ENCODE data around the gene CERS6.
"Not testable (repeated sequence)": the region's sequence is repeated elsewhere in the genome, so short reads cannot be mapped to it uniquely, and the experiment has no call there.

The CERS6 gene

GRCh38 chr2:168501466-168502065 lies 45.5 kb downstream of the CERS6 start:
- DNase-seq (ENCODE audit: low spot score), result no peak

- DNase-seq (ENCODE audit: low spot score), result not testable (repeated sequence)
These were observed 46.8 kb downstream of the CERS6 start for GRCh38 chr2:168502852-168503251.

- no peak for DNase-seq (ENCODE audit: low spot score)
These were observed 47.8 kb downstream of the CERS6 start for GRCh38 chr2:168503901-168504300.

DNA sequence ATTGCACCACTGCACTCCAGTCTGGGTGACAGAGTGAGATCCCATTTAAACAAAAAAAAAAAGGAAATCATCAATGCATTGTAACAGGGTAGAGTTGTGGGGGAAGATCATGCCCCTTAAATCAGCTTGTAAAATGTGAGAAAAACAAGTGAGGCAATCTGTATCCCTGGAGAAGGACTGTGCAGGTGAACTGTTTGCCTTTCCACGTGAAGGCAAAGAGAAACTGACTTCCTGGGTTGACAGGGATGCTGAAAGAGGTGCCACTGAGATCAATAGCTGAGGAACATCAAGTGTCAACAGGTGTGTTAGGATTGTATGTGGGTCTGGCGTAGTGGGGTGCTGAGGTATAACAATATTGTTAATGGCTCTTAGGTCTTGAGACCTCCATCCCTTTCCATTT lies 48.3 kb downstream of the CERS6 start:
- no peak for DNase-seq (ENCODE audit: low spot score)

DNA sequence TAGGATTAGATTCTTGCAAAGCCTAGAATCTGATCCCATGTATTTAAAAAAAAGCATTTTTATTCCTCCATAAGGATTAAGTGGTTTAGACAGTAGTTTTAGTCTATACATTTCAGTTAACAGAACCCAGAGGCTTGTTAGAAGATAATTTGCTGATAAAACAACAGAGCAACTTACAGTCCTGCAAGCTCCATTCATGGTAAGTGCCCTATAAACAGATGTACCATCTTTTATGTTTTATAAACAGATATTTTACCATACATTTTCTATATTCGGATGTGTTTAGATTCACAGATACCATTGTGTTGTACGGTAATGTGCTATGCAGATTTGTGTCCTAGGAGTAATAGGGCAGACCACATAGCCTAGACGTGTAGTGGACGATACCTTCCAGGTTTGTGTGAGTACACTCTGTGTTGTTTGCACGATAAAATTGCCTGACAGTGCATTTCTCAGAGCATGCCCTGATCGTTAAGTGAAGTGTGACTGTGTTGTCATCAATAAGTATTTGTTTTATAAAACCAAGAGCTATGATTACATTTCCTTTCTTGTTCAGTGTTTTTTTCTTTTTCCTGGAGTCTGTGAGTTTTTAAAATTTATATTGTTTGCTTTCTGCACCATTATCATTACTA lies 54.2 kb downstream of the CERS6 start:
- no peak for DNase-seq (ENCODE audit: low spot score)

GRCh38 chr2:168514692-168515091 lies 58.6 kb downstream of the CERS6 start:
- no peak for DNase-seq (ENCODE audit: low spot score)

DNA sequence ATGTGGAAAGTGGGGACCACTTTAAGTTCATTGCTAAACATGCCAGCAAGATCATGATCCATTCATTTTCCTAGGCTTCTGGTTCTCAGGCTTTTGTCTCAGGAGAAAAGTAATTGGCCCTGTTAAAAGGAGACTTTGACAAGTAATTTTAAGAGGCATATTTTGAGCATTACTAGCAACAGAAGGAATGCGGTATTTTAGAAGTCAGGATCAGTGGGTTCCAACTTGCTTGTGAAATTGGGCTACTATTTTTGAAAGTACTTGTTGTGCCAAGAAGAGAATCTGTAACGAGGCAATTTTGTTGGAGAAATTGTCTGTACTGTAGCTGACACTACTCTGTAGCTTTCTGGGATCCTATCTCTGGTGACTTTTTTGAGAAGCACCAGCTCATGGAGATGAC lies 59.4 kb downstream of the CERS6 start:
- DNase-seq (ENCODE audit: low spot score), result peak; percentile 33

GRCh38 chr2:168517816-168518215 lies 61.7 kb downstream of the CERS6 start:
- DNase-seq (ENCODE audit: low spot score), result no peak

DNA sequence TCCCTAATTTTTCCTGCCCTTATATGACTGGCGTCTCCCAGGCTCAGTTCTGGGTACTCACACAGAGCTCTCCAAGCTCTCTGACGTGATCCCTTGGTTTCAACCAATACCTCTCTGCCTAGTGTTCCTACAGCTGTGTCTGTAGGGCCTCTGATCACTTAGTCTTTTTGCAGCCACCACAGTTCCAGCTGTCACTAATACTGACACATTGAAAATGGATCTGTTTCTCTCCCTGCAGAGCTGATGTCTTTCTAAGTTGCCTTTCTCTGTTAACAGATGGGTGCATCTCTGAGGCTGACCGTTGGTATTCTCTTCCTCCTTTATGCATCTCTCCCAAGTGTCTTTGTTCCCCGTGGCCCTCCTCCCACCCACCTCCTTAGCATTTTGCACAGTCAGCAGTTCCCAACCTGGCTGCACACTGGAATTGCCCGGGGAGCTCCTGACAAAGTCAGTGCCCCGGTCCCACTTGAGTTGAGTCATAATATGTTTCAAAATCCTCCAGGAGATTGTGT lies 62.5 kb downstream of the CERS6 start:
- no peak for DNase-seq (ENCODE audit: low spot score)

DNA sequence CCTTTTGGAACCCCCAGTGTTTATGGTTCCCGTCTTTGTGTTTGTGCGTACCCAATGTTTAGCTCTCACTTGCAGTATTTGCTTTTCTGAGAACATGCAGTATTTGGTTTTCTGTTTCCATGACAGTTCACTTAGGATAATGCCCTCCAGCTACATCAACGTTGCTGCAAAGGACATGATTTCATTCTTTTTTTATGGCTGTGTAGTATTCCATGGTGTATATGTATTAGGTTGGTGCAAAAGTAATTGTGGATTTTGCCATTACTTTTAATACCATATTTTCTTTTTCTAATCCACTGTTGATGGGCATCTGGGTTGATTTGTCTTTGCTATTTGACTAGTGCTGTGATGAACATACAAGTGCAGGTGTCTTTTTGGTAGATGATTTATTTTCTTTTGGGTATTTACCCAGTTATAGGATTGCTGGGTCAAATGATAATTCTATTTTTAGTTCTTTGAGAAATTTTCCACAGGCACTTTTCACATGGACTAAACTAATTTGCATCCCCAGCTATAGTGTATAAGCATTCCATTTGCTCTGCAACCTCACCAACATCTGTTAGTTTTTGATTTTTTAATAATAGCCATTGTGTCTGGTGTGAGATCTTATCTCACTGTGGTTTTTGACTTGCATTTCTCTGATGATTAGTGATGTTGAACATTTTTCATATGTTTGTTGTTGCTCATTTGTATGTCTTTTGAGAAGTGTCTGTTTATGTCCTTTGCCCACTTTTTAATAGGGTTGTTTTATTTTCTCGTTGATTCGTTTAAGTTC lies 63.6 kb downstream of the CERS6 start:
- DNase-seq (ENCODE audit: low spot score), result no peak

DNA sequence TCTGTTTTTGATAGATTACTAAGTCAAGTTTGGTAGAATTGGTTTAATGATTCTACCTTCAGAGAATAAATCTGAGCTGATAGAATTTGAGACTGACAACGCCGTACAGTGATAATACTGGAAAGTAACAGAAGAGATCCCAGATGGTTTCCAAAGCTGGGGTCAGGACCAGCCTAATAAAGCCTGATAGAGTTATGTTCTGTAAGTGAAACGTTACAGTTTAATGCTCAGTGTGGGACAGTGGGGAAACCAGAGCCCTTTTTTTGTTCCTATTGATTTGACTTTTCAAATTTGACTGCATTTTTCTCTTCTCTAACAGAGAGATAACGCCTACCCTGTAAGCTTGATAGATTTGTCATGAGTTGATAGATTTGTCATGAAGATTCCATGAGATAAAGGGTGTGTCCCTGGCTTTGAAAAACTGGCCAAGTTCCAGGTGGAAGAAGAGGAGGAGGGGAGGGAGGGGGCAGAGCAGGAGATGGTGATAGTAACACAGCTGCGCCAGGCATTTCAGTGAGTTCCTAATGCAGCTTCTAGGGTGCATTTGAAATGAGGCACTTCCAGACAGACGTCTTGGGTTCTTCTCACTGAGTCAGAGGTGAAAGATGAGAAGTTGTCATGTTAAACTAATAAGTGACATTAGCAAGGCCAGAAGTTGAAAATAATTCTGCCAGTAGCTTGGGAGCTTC lies 65.1 kb downstream of the CERS6 start:
- no peak for DNase-seq (ENCODE audit: low spot score)

- DNase-seq (ENCODE audit: low spot score), result no peak
These were observed 66.4 kb downstream of the CERS6 start for GRCh38 chr2:168522446-168522845.

DNA sequence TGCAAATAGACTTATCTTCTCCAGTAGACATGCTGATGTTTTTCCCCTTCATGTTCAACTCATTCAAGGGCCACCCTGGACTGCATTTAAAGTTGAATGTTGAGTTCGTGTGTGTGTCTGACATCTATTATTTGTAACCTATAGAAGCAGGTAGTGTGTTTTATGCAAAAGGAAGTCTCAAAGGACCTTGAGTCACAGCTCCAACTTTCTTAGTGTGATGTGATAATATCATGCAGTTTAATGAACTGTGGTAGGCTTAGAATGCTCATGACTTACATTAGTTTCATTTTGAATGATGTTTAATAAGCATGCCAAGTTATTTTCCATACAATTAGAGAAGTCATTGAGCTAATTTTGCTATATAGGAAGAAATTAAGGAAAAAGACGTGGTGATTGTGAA lies 67.9 kb downstream of the CERS6 start:
- no peak for DNase-seq (ENCODE audit: low spot score)

- no peak for DNase-seq (ENCODE audit: low spot score)
These were observed 68.9 kb downstream of the CERS6 start for GRCh38 chr2:168525020-168525419.

GRCh38 chr2:168525716-168526446 lies 69.8 kb downstream of the CERS6 start:
- no peak for DNase-seq (ENCODE audit: low spot score)

DNA sequence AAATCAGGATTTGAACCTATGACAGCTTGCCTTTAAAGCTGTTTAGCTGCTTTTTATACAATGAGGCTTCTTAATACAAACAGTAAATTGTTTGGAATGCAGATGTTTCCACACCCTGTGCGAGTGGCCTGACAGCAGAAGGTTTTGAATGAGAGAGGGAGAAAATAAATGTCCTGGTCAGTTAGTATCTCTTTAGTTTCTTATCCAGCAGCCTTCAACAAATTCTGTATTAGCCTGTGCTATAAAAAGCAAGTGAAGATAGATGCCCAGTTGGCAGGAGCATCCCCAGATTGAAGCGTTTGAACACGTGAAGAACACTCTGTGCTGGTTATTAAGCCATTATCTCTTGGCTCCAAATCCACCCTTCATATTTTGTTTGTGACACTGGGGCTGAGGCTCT lies 70.6 kb downstream of the CERS6 start:
- no peak for DNase-seq (ENCODE audit: low spot score)

GRCh38 chr2:168528016-168528415 lies 71.9 kb downstream of the CERS6 start:
- DNase-seq (ENCODE audit: low spot score), result no peak

DNA sequence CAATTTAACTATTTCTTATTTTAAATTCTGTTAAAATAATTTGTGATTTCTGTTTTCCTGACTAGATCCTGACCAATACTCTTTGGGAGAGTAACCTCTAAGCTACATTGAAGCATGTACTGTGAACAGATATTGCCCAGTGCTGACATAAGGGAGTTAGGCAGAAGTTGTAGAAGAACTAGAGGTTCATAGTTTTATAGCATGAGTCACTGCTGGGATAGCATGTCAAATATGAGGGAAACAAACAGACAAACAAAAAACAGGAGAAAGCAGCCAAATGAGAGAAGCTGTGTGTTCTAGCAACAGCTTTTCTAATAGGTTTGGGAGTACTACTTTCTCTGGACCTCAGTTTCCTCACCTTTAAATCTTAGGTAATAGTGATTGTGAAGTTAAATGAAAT lies 72.4 kb downstream of the CERS6 start:
- no peak for DNase-seq (ENCODE audit: low spot score)

DNA sequence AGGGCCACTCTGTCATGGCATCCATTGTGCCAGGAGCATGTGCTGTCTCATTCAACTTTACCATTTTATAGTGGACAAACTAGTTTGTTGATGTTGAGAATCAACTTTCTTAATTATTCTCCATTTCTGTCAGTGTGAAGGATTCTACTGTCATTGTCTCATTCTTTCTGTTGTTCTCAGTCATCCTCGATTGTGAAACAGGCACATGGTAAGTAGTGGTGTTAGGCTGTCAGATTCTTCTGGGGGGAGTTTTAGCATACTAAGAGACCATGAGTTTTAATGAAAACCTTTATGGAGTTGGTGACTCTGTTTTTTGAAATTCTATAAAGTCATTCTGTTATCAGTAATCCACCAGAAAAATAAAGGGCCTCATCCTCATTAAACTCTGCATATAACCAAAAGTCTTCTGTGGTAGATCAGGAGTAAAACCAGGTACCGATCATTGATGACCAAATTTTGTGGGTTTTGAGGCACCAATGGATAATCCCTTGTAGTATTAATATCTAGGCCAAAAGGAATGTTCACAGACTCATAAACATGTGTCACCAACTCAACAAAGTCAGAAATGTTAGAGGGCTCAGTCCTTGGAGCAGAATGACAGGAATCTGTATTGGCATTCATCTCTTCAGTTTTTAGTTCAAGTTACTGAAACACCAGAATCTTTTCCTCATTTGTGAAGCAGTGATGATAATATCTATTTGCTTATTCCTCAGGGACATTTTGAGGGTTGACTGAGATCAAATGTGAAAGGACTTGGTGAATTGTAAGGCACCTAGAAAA lies 73.2 kb downstream of the CERS6 start:
- DNase-seq (ENCODE audit: low spot score), result no peak

DNA sequence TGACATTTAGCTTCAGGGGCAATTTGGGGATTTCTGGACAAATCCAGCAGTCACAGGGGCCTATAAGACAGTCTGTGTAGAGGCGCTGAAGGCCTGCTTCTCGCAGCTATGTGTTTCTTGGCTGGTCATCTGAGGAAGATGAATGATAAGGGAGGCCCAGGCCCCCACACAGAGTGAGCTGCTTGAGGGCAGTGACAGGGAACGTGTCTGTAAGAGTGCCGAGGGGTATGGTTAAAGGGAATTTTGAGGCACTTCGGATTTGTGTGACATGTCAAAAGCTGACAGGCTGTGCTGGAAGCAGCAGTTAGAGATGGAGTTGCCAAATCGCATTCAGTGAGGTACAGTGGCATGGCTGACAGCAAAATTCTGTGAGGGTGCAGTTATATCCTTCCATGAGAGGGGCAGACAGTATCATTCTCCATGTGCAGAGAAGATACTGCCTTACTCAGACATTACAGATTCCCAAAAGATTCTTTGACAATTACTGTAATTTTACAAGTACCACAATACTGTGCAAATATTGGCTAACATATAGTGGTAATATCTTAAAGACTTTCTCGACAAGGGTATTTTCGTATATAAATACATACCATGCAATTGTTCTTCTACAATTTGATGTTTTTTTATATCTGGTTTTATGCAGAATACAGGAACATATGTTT lies 74.0 kb downstream of the CERS6 start:
- no peak for DNase-seq (ENCODE audit: low spot score)
